Forelimb muscle (tissue), 1 donor: ENCODE results near the gene AP5Z1. TPM values are rescaled to one million over a fixed set of nuclear protein-coding genes. Genes with fewer than 3 reads are reported as not detected.

Source experiments
- DNase-seq: peaks from one replicate; pipeline ENCODE4 v3.0.0-alpha.2; 2013; ENCODE audit warnings: low read depth
- polyA plus RNA-seq: library from polyadenylated mRNA; unstranded; fragments of 120-200 nt; gene quantifications from one replicate; pipeline ENCODE4 v1.2.1, GENCODE V29; 2013; ENCODE audit not compliant: insufficient read length

Gene AP5Z1
- polyA plus RNA-seq, 1 donor = 14.1 TPM

DNA sequence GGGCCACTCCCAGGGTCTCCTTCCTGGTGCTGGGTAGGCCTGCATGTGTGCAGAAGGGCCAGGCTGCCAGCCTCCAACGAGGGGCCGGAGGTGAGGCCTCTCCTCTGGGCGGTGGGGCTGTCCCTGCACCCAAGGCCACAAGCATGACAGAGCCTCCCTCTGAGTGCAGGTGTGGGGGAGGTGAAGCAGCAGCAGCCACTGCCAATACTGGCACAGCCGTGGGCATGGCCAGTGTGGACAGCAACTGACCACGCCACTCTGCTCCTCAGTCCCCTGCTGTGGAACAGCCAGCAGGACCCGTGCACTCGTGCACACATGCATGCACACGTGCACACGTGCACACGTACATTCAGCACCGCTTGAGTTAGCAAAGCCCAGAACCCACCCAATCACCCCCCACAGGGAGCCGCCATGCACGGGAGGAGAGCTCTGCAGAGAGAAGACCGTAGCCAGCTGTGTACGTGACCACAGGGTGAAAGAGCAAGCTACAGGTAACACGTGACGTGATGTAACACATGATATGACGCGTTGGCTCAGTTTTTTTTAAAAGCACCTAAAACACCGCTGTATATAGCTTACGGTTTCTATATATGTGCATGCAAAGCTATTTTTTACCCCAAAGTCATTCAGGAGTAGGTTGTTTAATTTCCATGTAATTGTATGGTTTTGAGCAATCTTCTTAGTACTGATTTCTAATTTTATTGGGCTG, 63.4 kb downstream of the AP5Z1 start:
- DNase-seq = no peak

DNA sequence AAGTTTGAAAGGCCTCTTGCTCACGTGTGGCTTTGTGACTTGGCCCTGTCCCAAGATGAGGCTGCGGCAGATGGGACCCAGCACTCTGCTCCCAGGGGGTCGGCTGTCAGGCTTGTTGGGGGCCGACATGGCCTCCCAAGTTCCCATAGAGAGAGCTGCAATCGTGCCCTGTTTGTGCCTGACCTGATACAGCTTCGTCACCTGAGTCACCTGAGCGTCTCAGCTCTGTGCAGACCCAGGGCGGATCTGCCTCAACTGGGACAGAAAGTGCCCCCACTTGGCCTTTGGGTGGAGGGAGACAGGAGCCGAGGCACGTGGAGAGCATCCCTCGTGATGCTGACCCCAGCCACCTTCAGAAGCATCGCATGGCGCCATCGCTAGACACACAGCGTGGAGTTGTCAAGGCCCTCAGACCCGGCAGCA, 64.7 kb downstream of the AP5Z1 start:
- DNase-seq = no peak

Other genes with a start within 250 kb of the AP5Z1 start
- gene FOXK1, start 93.3 kb upstream of the AP5Z1 start, polyA plus RNA-seq = 17.1 TPM
- 0.05 TPM for gene PAPOLB, start 86.4 kb downstream of the AP5Z1 start, polyA plus RNA-seq
- 2.9 TPM for gene RADIL, start 108.1 kb downstream of the AP5Z1 start, polyA plus RNA-seq
- not detected for gene MMD2, start 183.6 kb downstream of the AP5Z1 start, polyA plus RNA-seq